GM12878 (cell line): Measurements from ENCODE around the gene PRR35.

ENCODE experiments used
- CBFB ChIP-seq: IDR thresholded peaks from 2 replicates; pipeline ENCODE4 v1.6.1; 2016; ENCODE audit warnings: antibody characterized with exemption, low read depth
- EP300 ChIP-seq, 2 experiments: fragments of 150-350 bp in 1 of 2; IDR thresholded peaks; 2 replicates each; pipeline ENCODE4 v1.6.1; 2011 to 2012; ENCODE audit warnings: low read depth in 2 of 2, low read length in 2 of 2, borderline replicate concordance in 1 of 2, improper control_type of control experiment in 1 of 2, inconsistent platforms in 1 of 2; ENCODE audit not compliant: control insufficient read depth in 1 of 2
- ESRRA ChIP-seq: IDR thresholded peaks from 2 replicates; pipeline ENCODE4 v1.6.1; 2012; ENCODE audit warnings: mild to moderate bottlenecking, low read length, improper control_type of control experiment
- EZH2 ChIP-seq: IDR thresholded peaks from 2 replicates; pipeline ENCODE4 v1.6.1; 2012; ENCODE audit warnings: low read depth, mild to moderate bottlenecking, control low read depth, inconsistent platforms, low read length, borderline replicate concordance; ENCODE audit not compliant: control insufficient read depth
- GABPA ChIP-seq: IDR thresholded peaks from 2 replicates; pipeline ENCODE4 v1.6.1; 2014; ENCODE audit warnings: antibody characterized with exemption, low read depth, mild to moderate bottlenecking, inconsistent platforms
- PAX5 ChIP-seq: IDR thresholded peaks from 2 replicates; pipeline ENCODE4 v1.6.1; 2011; ENCODE audit warnings: low read depth, low read length, borderline replicate concordance
- POLR2A ChIP-seq: IDR thresholded peaks from 2 replicates; pipeline ENCODE4 v1.6.1; 2011; ENCODE audit warnings: low read depth, mild to moderate bottlenecking, low read length
- POLR2AphosphoS5 ChIP-seq: IDR thresholded peaks from 2 replicates; pipeline ENCODE4 v1.6.1; 2011; ENCODE audit warnings: mild to moderate bottlenecking, low read length, inconsistent platforms
- PRDM15 ChIP-seq: fragments of 450-650 bp; formaldehyde crosslinking; IDR thresholded peaks from 2 replicates; pipeline ENCODE4 v1.4.0; 2020; ENCODE audit warnings: mild to moderate bottlenecking, moderate library complexity
- SUZ12 ChIP-seq: fragments of 200-600 bp; sonication (generic); IDR thresholded peaks from one replicate; pipeline ENCODE4 v1.6.1; 2018; ENCODE audit warnings: antibody characterized with exemption, mild to moderate bottlenecking; ENCODE audit not compliant: unreplicated experiment
- TAF1 ChIP-seq: IDR thresholded peaks from 2 replicates; pipeline ENCODE4 v1.6.1; 2011; ENCODE audit warnings: mild to moderate bottlenecking, low read depth, low read length, borderline replicate concordance

DNA sequence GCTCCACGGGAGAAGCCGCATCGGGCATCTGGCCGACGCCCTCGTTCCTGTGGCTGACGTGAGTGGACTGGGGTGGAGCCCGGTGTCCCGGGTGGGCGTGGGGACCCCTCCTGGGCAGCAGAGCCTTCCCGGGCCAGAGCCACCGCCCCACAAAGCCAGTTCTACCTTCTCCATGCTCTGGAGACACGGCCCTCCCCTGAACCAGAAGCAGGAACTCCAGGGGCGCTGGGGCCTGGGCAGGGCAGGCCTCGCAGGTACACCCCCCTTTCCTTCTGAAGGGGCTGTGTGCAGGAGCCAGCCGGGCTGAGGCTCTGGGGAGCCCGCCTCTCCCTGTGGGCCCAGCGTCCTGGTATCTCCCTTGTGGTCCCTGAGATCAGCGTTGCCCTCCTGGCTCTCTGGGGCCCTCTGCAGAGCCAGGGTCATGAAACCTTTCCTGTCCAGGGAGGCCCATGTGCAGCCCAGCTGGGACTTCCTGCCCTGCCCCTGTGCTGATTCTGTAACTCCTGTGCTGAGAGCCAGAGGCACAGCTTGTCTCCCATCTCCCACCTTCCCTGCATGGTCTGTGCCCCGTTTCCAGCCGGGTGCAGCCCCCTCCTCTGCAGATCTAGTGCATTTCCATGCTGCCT, 16.1 kb downstream of the PRR35 start:
- TF ChIP-seq POLR2A (no peak), GABPA (no peak), CBFB (no peak), ESRRA (no peak), POLR2AphosphoS5 (no peak), PAX5 (no peak), EZH2 (no peak), PRDM15 (CRISPR knock-in tag) (no peak), TAF1 (no peak), EP300 (IDR thresholded peaks at IDR 0.05; ENCODE audit: borderline replicate concordance in 1 of 2, control insufficient read depth in 1 of 2, low read depth in 2 of 2, low read length in 2 of 2) (no peak), SUZ12 (no peak)
